Astrocyte (in vitro differentiated cells and primary cell): ENCODE results near the gene ANKRD34A.

Experiments used
- CTCF ChIP-seq: IDR thresholded peaks from 2 replicates; pipeline ENCODE4 v1.5.1; 2011; ENCODE audit warnings: low read depth, mild to moderate bottlenecking, inconsistent platforms, low read length, moderate library complexity; ENCODE audit not compliant: insufficient read depth
- EZH2 ChIP-seq: IDR thresholded peaks from 2 replicates; pipeline ENCODE4 v1.6.1; 2012; ENCODE audit warnings: mild to moderate bottlenecking, low read length, inconsistent platforms; ENCODE audit not compliant: insufficient read depth

- TF ChIP-seq CTCF, result no peak
- TF ChIP-seq EZH2, result no peak
These were observed 28.1 kb downstream of the ANKRD34A start for GRCh38 chr1:145936247-145936646.
